HepG2 (cell line): Measurements from ENCODE around the gene GSTM1. TPM values are rescaled to one million over a fixed set of nuclear protein-coding genes. Genes with fewer than 3 reads are reported as not detected.

ENCODE experiments used
- ATAC-seq: fragments of 200-7000 bp; cut with Tn5 transposase; 3 replicates; pipeline ENCODE4 v1.9.1; 2020; ENCODE audit warnings: mild to moderate bottlenecking, moderate library complexity
- BruUV-seq: library from RNA; stranded (reverse); fragments of 400-500 nt; replicated peaks from 2 replicates; lab custom pipeline; 2021; lab: Mats Ljungman, UMichigan
- CTCF ChIA-PET: fragments of 300-600 bp; formaldehyde crosslinking; extraction: SDS; loops from one replicate; lab custom pipeline; 2021; ENCODE audit warnings: low total read pairs, inconsistent platforms, low intra/inter-chr PET ratio; lab: Yijun Ruan, JAX
- POLR2A ChIA-PET: fragments of 350-600 bp; sonication (Branson Sonifier 250); formaldehyde crosslinking; loops from one replicate; lab custom pipeline; 2020; ENCODE audit warnings: antibody characterized with exemption, inconsistent platforms; lab: Yijun Ruan, JAX
- DNase-seq: peaks from one replicate; pipeline ENCODE4 v3.0.0-alpha.2; 2015; ENCODE audit warnings: low spot score
- FAIRE-seq: peaks from 3 replicates; lab custom pipeline; 2011; peaks lifted over from hg19 to GRCh38; lab: Jason Lieb, UNC
- H2AFZ ChIP-seq: one replicate; pipeline ENCODE4 v1.6.1; 2011; ENCODE audit warnings: low read length, inconsistent platforms
- H3K27ac ChIP-seq: fragments of 300-600 bp; 3 replicates; pipeline ENCODE4 v1.8.0; 2011; ENCODE audit warnings: mixed run types, mild to moderate bottlenecking, mixed read lengths, low read length, inconsistent platforms; ENCODE audit not compliant: insufficient read depth; ENCODE audit errors: extremely low read length
- H3K27me3 ChIP-seq, 2 experiments: fragments of 200-600 bp in 1 of 2; 2 replicates in 1 of 2; 3 replicates in 1 of 2; pipeline versions ENCODE4 v1.6.0 to v1.8.0; 2011; ENCODE audit warnings: low read length in 2 of 2, mild to moderate bottlenecking in 2 of 2, moderate library complexity in 2 of 2, inconsistent platforms in 1 of 2; ENCODE audit not compliant: insufficient read depth in 2 of 2, control insufficient read depth in 1 of 2
- H3K36me3 ChIP-seq, 2 experiments: fragments of 200-600 bp in 1 of 2; replicated peaks in 1 of 2; 2 replicates in 1 of 2; 3 replicates in 1 of 2; pipeline versions ENCODE4 v1.5.1 to v1.8.0; 2011; ENCODE audit warnings: low read length in 2 of 2, inconsistent platforms in 1 of 2; ENCODE audit not compliant: insufficient read depth in 2 of 2, control insufficient read depth in 1 of 2
- H3K4me1 ChIP-seq: 2 replicates; pipeline ENCODE4 v1.5.1; 2012; ENCODE audit warnings: low read length, inconsistent platforms; ENCODE audit not compliant: insufficient read depth
- H3K4me2 ChIP-seq: 2 replicates; pipeline ENCODE4 v1.6.0; 2011; ENCODE audit warnings: low read depth, low read length, inconsistent platforms
- H3K4me3 ChIP-seq, 3 experiments: fragments of 200-600 bp in 1 of 3; sonication (generic), shearing (Covaris generic) in 1 of 3; replicated peaks in 1 of 3; 2 replicates each; pipeline ENCODE4 v1.5.1; 2011 to 2016; ENCODE audit warnings: low read length in 3 of 3, inconsistent platforms in 2 of 3, low read depth in 2 of 3, mild to moderate bottlenecking in 2 of 3, control low read depth in 1 of 3, mixed read lengths in 1 of 3; ENCODE audit not compliant: insufficient read depth in 1 of 3
- H3K79me2 ChIP-seq: one replicate; pipeline ENCODE4 v1.6.1; 2011; ENCODE audit warnings: low read length, inconsistent platforms; ENCODE audit not compliant: insufficient read depth
- H3K9ac ChIP-seq: 2 replicates; pipeline ENCODE4 v1.6.0; 2011; ENCODE audit warnings: mild to moderate bottlenecking, low read depth, low read length, inconsistent platforms; ENCODE audit not compliant: insufficient read depth
- H3K9me3 ChIP-seq: 2 replicates; pipeline ENCODE4 v1.5.1; 2012; ENCODE audit warnings: mild to moderate bottlenecking, low read length
- H4K20me1 ChIP-seq: 2 replicates; pipeline ENCODE4 v1.6.0; 2011; ENCODE audit warnings: inconsistent platforms, mild to moderate bottlenecking, low read length, moderate library complexity; ENCODE audit not compliant: insufficient read depth
- MAF1 ChIP-seq: sonication (generic); formaldehyde crosslinking; IDR thresholded peaks from 2 replicates; pipeline ENCODE4 v1.5.0; 2020; ENCODE audit warnings: missing genetic modification reagents, borderline replicate concordance
- ZNF570 ChIP-seq: sonication (generic); formaldehyde crosslinking; IDR thresholded peaks from 2 replicates; pipeline ENCODE4 v1.4.0; 2020; ENCODE audit warnings: mild to moderate bottlenecking, missing genetic modification reagents, borderline replicate concordance
- ZNF614 ChIP-seq: IDR thresholded peaks from 2 replicates; pipeline ENCODE4 v1.6.1; 2018; ENCODE audit warnings: missing biosample characterization, missing genetic modification reagents, inconsistent platforms, borderline replicate concordance
- WGBS: methylation state at CpG from one replicate; pipeline ENCODE4 v1.1.6; 2017; ENCODE audit warnings: low lambda C conversion rate; 5-methylcytosine and 5-hydroxymethylcytosine counted together
- in situ Hi-C: cut with HindIII; loops from 2 replicates; pipeline ENCODE4 v1.10.0; 2017; ENCODE audit warnings: low pct_unique_long_range_greater_than_20kb; ENCODE audit not compliant: extremely low pct_ligation_motif_present
- intact Hi-C: fragments of 100-400 bp; cut with micrococcal nuclease; formaldehyde crosslinking; loops from one replicate; pipeline ENCODE4 v1.10.0; 2022; ENCODE audit not compliant: unreplicated experiment
- polyA plus RNA-seq, 8 experiments: library from polyadenylated mRNA; depleted of rRNA in 3 of 8; stranded (reverse) in 7 of 8; unstranded in 1 of 8; fragments of >200 nt; fragmentation: Illumina TruSeq in 4 of 8; extraction: Trizol in 4 of 8; gene quantifications; 2 replicates each; pipeline versions ENCODE4 v1.2.1 to v1.2.3, GENCODE V29; 2011 to 2016; ENCODE audit warnings: low read depth in 4 of 8, missing spikeins in 1 of 8, mixed read lengths in 1 of 8; ENCODE audit not compliant: insufficient read depth in 1 of 8
- total RNA-seq, 5 experiments: library from RNA; depleted of rRNA; stranded (reverse); fragments of >200 nt; fragmentation: Illumina TruSeq; extraction: Trizol; gene quantifications; 2 replicates each; pipeline ENCODE4 v1.2.3, GENCODE V29; 2016; ENCODE audit warnings: low read depth in 1 of 5
- TF ChIP-seq, protein P1 (sequence below): fragments of 450-650 bp; IDR thresholded peaks from 2 replicates; pipeline ENCODE4 v1.6.1; 2017; ENCODE audit warnings: mild to moderate bottlenecking
- TF ChIP-seq, protein P2 (sequence below), 2 experiments: sonication (generic) in 1 of 2; formaldehyde crosslinking in 1 of 2; IDR thresholded peaks; 2 replicates each; pipeline versions ENCODE4 v1.6.1 to v1.9.0; 2014 to 2022; ENCODE audit warnings: antibody characterized with exemption in 1 of 2, borderline replicate concordance in 1 of 2, inconsistent platforms in 1 of 2, low read depth in 1 of 2, missing genetic modification reagents in 1 of 2
- TF ChIP-seq, protein P3 (sequence below), 2 experiments: IDR thresholded peaks; 2 replicates each; pipeline ENCODE4 v1.6.1; 2011 to 2012; ENCODE audit warnings: low read length in 2 of 2, borderline replicate concordance in 1 of 2, low read depth in 1 of 2, mild to moderate bottlenecking in 1 of 2, moderate library complexity in 1 of 2

GSTM1 gene
- total and polyA plus RNA-seq, 2 of the 13 experiments (the other 11 are each of a cell fraction or from before 2014, with no cell fraction given), result 0.42 TPM; not detected in 1

DNA sequence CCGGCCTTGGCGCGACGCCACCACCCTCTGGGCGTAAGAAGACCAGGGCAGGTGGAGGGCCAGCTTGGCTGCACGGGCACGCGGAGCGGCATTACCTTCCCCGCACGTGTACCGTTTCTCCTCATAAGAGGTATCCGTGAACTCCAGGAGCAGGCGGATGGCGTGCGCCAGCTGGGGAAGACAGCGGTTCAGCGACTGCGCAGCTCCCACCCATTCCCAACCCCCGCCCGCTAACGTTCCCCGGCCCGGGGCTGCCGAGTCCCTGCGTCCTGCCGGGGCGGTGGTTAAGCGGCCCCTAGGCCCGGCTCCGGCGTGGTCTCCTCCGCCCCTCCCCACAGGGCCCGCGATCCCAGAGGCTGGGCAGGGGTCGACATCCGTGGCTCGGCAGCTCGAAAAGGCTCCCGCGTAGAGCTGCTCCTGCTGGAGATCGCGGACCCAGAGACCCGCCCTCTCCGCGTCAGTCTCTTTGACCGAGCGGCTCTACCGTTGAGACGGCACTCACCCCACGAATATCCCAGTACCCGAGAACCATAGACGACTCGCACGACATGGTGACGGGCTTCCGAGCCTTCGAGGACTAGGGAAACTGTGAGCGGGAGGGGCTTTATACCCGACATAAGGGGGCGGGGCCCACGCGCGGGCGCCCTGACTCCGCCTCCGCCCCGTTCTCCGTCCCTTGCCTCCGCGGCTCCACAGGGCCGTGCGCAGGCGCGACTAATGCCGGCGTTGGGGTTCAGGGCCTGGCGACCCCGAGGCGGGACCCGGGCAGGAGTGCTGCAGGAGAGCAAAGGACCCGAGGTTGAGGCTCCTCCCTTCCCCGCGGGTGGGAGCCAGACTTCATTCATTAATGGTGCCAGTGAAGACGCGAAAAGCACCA lies 52.4 kb downstream of the GSTM1 start:
- no peak for FAIRE-seq
- TF ChIP-seq MAF1 (CRISPR knock-in tag), result peak; percentile 61; the same call in 1 of the 2 replicates
- no peak for TF ChIP-seq ZNF570 (CRISPR knock-in tag)
- TF ChIP-seq, protein P1, sequence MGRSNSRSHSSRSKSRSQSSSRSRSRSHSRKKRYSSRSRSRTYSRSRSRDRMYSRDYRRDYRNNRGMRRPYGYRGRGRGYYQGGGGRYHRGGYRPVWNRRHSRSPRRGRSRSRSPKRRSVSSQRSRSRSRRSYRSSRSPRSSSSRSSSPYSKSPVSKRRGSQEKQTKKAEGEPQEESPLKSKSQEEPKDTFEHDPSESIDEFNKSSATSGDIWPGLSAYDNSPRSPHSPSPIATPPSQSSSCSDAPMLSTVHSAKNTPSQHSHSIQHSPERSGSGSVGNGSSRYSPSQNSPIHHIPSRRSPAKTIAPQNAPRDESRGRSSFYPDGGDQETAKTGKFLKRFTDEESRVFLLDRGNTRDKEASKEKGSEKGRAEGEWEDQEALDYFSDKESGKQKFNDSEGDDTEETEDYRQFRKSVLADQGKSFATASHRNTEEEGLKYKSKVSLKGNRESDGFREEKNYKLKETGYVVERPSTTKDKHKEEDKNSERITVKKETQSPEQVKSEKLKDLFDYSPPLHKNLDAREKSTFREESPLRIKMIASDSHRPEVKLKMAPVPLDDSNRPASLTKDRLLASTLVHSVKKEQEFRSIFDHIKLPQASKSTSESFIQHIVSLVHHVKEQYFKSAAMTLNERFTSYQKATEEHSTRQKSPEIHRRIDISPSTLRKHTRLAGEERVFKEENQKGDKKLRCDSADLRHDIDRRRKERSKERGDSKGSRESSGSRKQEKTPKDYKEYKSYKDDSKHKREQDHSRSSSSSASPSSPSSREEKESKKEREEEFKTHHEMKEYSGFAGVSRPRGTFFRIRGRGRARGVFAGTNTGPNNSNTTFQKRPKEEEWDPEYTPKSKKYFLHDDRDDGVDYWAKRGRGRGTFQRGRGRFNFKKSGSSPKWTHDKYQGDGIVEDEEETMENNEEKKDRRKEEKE, result no peak
- TF ChIP-seq, protein P2, sequence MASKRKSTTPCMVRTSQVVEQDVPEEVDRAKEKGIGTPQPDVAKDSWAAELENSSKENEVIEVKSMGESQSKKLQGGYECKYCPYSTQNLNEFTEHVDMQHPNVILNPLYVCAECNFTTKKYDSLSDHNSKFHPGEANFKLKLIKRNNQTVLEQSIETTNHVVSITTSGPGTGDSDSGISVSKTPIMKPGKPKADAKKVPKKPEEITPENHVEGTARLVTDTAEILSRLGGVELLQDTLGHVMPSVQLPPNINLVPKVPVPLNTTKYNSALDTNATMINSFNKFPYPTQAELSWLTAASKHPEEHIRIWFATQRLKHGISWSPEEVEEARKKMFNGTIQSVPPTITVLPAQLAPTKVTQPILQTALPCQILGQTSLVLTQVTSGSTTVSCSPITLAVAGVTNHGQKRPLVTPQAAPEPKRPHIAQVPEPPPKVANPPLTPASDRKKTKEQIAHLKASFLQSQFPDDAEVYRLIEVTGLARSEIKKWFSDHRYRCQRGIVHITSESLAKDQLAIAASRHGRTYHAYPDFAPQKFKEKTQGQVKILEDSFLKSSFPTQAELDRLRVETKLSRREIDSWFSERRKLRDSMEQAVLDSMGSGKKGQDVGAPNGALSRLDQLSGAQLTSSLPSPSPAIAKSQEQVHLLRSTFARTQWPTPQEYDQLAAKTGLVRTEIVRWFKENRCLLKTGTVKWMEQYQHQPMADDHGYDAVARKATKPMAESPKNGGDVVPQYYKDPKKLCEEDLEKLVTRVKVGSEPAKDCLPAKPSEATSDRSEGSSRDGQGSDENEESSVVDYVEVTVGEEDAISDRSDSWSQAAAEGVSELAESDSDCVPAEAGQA (IDR thresholded peaks at IDR 0.05; ENCODE audit: low read depth), result no peak
- TF ChIP-seq, protein P2 (CRISPR knock-in tag; IDR thresholded peaks at IDR 0.05; ENCODE audit: borderline replicate concordance), result no peak
- TF ChIP-seq, protein P3, sequence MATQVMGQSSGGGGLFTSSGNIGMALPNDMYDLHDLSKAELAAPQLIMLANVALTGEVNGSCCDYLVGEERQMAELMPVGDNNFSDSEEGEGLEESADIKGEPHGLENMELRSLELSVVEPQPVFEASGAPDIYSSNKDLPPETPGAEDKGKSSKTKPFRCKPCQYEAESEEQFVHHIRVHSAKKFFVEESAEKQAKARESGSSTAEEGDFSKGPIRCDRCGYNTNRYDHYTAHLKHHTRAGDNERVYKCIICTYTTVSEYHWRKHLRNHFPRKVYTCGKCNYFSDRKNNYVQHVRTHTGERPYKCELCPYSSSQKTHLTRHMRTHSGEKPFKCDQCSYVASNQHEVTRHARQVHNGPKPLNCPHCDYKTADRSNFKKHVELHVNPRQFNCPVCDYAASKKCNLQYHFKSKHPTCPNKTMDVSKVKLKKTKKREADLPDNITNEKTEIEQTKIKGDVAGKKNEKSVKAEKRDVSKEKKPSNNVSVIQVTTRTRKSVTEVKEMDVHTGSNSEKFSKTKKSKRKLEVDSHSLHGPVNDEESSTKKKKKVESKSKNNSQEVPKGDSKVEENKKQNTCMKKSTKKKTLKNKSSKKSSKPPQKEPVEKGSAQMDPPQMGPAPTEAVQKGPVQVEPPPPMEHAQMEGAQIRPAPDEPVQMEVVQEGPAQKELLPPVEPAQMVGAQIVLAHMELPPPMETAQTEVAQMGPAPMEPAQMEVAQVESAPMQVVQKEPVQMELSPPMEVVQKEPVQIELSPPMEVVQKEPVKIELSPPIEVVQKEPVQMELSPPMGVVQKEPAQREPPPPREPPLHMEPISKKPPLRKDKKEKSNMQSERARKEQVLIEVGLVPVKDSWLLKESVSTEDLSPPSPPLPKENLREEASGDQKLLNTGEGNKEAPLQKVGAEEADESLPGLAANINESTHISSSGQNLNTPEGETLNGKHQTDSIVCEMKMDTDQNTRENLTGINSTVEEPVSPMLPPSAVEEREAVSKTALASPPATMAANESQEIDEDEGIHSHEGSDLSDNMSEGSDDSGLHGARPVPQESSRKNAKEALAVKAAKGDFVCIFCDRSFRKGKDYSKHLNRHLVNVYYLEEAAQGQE (IDR thresholded peaks at IDR 0.05; ENCODE audit: borderline replicate concordance in 1 of 2, low read depth in 1 of 2, low read length in 2 of 2), result no peak; a peak in 1 of 4 replicates
- no peak for TF ChIP-seq ZNF614

More for the DNA sequence above, 52.4 kb downstream of the GSTM1 start:
- peak overlapping the region; percentile 48 for H3K27ac ChIP-seq
- ATAC-seq (peak; percentile 93), DNase-seq (peak; percentile 49)
- intact Hi-C loops (no loop called here), in situ Hi-C loops (no loop called here)
- ChIA-PET CTCF (interaction anchor here (1.4 kb wide), 1 partner anchor 34 kb away, joined by 4 read pairs; no protein-coding TSS in a partner anchor), POLR2A (interaction anchor here (1.0 to 3.1 kb wide), 3 partner anchors 21 to 244 kb away, joined by 3 to 18 read pairs (median 5); partner anchors contain the start of genes AHCYL1 and EPS8L3)
- H3K4me3 ChIP-seq, result peak overlapping the region; percentile 68 to 85 (median 77)
- H3K27me3 ChIP-seq, result no peaks in the 10 kb centered on the region
- no peaks in the 10 kb centered on the region for H3K9me3 ChIP-seq
- H3K4me1 ChIP-seq, result peaks cover 28% of the 10 kb centered on the region
- peak overlapping the region; percentile 96 for H2AFZ ChIP-seq
- H3K79me2 ChIP-seq, result no peaks in the 10 kb centered on the region
- 3% methylated on average over 10 of the region's 86 CpGs for WGBS
- peaks cover 9 to 15% of the 10 kb centered on the region in 2 experiments; a peak in 4 of 5 replicates for H3K36me3 ChIP-seq
- peak overlapping the region; percentile 88 for H3K4me2 ChIP-seq
- H3K9ac ChIP-seq, result peak overlapping the region; percentile 68
- H4K20me1 ChIP-seq, result no peaks in the 10 kb centered on the region
- BruUV-seq, result TSS peak; percentile 48
